Gastrocnemius medialis (tissue), 4 donors: Measurements from ENCODE around the gene LRRFIP1.

Experiments used
- CTCF ChIP-seq, 5 experiments: fragments of 450-650 bp in 3 of 5; fragments of 200-600 bp in 2 of 5; sonication (generic) in 2 of 5; IDR thresholded peaks in 4 of 5; conservative IDR thresholded peaks in 1 of 5; 1 replicate in 4 of 5; 2 replicates in 1 of 5; pipeline ENCODE4 v1.5.1; 2016 to 2019; ENCODE audit warnings: antibody characterized with exemption in 5 of 5, mild to moderate bottlenecking in 3 of 5, moderate library complexity in 3 of 5
- POLR2A ChIP-seq, 2 donors: fragments of 450-650 bp; IDR thresholded peaks; one replicate each; pipeline ENCODE4 v1.6.1; 2017; ENCODE audit warnings: antibody characterized with exemption in 2 of 2, mild to moderate bottlenecking in 2 of 2, moderate library complexity in 2 of 2

DNA sequence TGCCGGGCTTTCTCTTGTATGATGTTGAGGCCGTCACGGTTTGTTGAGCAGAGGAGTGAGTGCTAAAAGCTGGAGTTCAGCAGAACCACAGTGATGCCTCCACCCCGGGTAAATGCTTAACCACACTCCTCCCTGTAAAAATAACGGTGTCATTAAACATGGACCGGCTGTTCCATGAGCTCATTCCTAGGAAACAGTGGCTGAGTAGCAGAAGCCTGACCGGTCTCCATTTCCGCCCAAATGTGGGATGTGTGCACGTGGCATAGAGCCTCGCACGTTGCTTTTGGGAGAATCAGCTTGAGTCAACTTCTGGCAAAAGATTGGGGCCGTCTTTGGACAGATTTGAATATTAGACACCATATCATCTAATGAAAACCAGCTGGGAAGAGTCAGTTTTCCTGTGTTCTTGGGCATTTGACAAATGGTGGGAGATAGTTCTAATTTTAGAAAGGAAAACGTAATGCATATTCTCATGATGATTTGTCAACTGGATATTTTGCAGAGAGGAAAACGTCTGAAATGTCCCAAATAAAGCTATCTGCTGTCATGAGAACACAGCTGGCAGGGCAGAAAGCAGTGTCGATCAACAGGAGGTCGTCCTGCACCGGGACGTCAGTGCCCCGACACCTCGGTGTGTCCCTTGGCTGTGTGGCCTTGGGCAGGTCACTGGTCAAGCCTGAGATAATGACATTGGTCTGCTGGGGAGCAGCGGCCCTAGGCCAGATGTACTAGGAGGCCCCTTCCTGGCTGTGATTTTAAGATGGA is 42.4 kb downstream of the LRRFIP1 start:
- TF ChIP-seq CTCF (IDR thresholded peaks at IDR 0.05 in 4 of 5, conservative IDR thresholded peaks at IDR 0.05 in 1 of 5) (no peak), POLR2A (IDR thresholded peaks at IDR 0.05) (peak in 1 of 2 donors; percentile 35)
